GM12865 (cell line): ENCODE results near the gene CLIC1.

Experiments used
- DNase-seq: peaks from one replicate; pipeline ENCODE4 v3.0.0; 2010; ENCODE audit warnings: low read depth
- H3K4me3 ChIP-seq: 2 replicates; pipeline ENCODE4 v1.5.1; 2011; ENCODE audit warnings: mild to moderate bottlenecking, low read depth, low read length, control low read depth
- CTCF ChIP-seq: IDR thresholded peaks from 2 replicates; pipeline ENCODE4 v1.5.1; 2011; ENCODE audit warnings: low read length, control low read depth, low read depth, inconsistent platforms; ENCODE audit not compliant: insufficient read depth; ENCODE audit errors: missing control alignments

Gene CLIC1

GRCh38 chr6:31780507-31781243 lies 44.3 kb upstream of the CLIC1 start:
- TF ChIP-seq CTCF: no peak
- H3K4me3 ChIP-seq: no peak overlapping the region
- no peak for DNase-seq

GRCh38 chr6:31779908-31780307 lies 43.6 kb upstream of the CLIC1 start:
- H3K4me3 ChIP-seq: no peak overlapping the region
- no peak for DNase-seq
- no peak for TF ChIP-seq CTCF

GRCh38 chr6:31778999-31779885 lies 42.9 kb upstream of the CLIC1 start:
- DNase-seq: no peak
- H3K4me3 ChIP-seq: no peak overlapping the region
- no peak for TF ChIP-seq CTCF

GRCh38 chr6:31778193-31778592 lies 41.9 kb upstream of the CLIC1 start:
- TF ChIP-seq CTCF: no peak
- H3K4me3 ChIP-seq: no peak overlapping the region
- no peak for DNase-seq

GRCh38 chr6:31777667-31778050 lies 41.3 kb upstream of the CLIC1 start:
- TF ChIP-seq CTCF: no peak
- no peak overlapping the region for H3K4me3 ChIP-seq
- no peak for DNase-seq

GRCh38 chr6:31776989-31777666 lies 40.8 kb upstream of the CLIC1 start, which contains the start of gene VWA7:
TSS of gene VWA7 (minus strand) at chr6:31777328. CDS start at chr6:31776779, 549 bp downstream.
- no peak within 1 kb of the TSS for H3K4me3 ChIP-seq
- TF ChIP-seq CTCF: no peak
- DNase-seq: peak; percentile 83
